Measurements from ENCODE around the gene AP2A2.

AP2A2 gene

DNA sequence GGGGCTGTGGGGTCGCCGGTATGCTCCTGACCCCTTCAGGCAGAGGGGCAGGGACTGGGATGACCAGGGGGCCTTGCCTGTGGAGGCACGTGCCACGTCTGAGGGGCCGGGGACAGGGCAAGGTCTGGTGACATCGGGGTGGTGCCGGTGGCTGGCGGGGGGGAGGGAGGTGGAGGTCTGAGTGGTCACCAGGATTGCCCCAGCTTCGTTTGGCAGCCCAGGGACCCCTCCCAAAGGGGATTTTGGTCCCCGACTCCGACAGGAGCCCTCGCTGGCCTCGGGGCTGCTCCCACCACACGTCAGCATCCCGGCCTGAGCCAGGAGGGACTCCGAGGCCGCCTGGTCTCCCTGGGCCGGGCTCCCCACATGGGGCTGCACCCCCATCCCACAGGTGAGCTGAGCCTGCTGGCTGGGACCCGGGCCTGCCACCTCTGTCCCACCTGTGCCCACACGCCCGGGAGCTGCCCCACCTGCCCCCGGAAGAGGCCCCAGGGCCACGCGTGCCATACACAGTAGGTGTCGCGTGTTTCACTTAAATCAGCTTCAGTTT, 111.9 kb downstream of the AP2A2 start:
- no peak for FAIRE-seq
- no peak for DNase-seq (ENCODE audit: insufficient read length, low spot score)

DNA sequence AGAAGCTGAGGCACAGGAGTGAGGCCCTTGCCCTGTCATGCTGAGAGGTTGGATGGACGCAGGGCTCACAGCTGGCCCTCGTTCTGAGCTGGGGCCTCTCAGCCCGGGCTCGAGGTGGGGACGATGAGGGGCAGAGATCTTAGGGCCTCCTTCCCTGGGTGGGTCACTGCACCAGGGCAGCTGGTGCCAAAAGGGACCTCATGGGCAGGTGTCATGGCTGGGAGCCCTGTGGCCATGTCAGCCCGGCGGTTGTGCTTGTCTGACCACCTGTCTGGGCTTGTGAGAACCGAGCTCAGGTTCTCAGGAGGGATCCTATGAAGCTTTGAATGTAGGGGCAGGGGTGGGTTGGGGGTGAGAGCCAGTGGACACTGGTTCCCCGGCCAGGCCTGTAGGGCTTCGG, 112.7 kb downstream of the AP2A2 start:
- DNase-seq (ENCODE audit: insufficient read length, low spot score), result no peak
- no peak for FAIRE-seq

- FAIRE-seq, result no peak
- DNase-seq (ENCODE audit: insufficient read length, low spot score), result no peak
Observed at GRCh38 chr11:1038921-1039320, 113.3 kb downstream of the AP2A2 start.

- DNase-seq (ENCODE audit: insufficient read length, low spot score), result no peak
- FAIRE-seq, result no peak
Observed at GRCh38 chr11:1039481-1040427, 114.1 kb downstream of the AP2A2 start.

GRCh38 chr11:1040428-1041148, 114.9 kb downstream of the AP2A2 start:
- FAIRE-seq (no peak), DNase-seq (ENCODE audit: insufficient read length, low spot score) (no peak)

DNA sequence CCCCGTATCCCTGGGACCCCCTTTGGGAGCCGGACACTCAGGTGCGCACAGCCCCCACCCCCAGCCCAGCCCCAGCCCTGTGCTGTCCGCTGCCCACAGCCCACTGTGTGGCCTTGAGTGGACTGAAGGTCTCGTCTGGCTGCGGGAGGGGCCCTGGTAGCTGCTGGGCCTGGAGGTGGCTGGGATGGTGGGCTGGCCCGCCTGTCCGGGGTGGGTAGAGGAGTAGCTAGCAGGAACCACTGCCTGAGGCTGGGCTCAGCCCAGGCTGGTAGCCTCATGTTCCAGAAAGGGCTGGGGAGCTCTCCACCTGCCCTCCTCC, 115.4 kb downstream of the AP2A2 start:
- DNase-seq (ENCODE audit: insufficient read length, low spot score) (no peak), FAIRE-seq (no peak)

GRCh38 chr11:1041471-1041870, 115.8 kb downstream of the AP2A2 start:
- DNase-seq (ENCODE audit: insufficient read length, low spot score) (no peak), FAIRE-seq (no peak)

DNA sequence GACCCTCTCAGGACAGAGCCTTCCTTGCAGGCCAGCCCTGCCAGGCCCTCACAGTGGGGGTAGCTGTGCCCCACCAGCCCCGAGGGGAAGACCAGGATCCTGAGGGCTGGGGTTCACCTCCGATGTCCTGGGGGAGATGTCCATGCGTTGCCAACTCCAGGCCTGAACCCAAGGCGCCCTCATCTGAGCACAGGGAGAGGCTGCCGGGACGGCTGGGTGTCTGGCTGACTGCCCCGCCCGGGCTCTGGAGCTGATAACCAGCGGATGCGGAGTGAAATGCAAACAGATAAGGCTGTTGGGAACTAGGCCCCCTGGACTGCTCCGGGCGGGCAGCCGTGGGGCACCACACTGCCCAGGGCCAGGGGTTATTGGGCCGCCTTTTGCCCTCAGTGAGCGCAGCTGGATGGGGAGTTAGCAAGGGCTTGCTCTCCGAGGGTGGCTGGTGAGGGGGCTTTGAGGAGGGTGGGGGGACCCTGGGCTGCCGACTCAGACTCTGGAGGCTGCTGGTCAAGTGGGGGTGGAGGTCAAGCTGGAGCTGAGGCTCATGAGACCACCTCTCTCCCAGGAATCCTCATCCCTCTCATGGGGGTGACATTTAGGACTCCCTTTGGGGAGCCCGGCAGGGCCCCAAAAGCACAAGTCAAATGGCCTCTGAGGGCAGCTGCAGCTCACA, 116.4 kb downstream of the AP2A2 start:
- FAIRE-seq (no peak), DNase-seq (ENCODE audit: insufficient read length, low spot score) (no peak)

- DNase-seq (ENCODE audit: insufficient read length, low spot score) (no peak), FAIRE-seq (no peak)
Observed at GRCh38 chr11:1042626-1043562, 117.2 kb downstream of the AP2A2 start.

GRCh38 chr11:1043563-1044096, 118.0 kb downstream of the AP2A2 start:
- FAIRE-seq (no peak), DNase-seq (ENCODE audit: insufficient read length, low spot score) (no peak)

- DNase-seq (ENCODE audit: insufficient read length, low spot score), result no peak
- no peak for FAIRE-seq
Observed at GRCh38 chr11:1044160-1044559, 118.5 kb downstream of the AP2A2 start.

GRCh38 chr11:1047595-1048156, 122.0 kb downstream of the AP2A2 start:
- FAIRE-seq (no peak), DNase-seq (ENCODE audit: insufficient read length, low spot score) (no peak)

GRCh38 chr11:1048375-1049070, 122.9 kb downstream of the AP2A2 start:
- DNase-seq (ENCODE audit: insufficient read length, low spot score) (no peak), FAIRE-seq (no peak)

GRCh38 chr11:1049071-1049405, 123.4 kb downstream of the AP2A2 start:
- DNase-seq (ENCODE audit: insufficient read length, low spot score) (no peak), FAIRE-seq (no peak)

- FAIRE-seq (no peak), DNase-seq (ENCODE audit: insufficient read length, low spot score) (no peak)
Observed at GRCh38 chr11:1049431-1049891, 123.8 kb downstream of the AP2A2 start.

DNA sequence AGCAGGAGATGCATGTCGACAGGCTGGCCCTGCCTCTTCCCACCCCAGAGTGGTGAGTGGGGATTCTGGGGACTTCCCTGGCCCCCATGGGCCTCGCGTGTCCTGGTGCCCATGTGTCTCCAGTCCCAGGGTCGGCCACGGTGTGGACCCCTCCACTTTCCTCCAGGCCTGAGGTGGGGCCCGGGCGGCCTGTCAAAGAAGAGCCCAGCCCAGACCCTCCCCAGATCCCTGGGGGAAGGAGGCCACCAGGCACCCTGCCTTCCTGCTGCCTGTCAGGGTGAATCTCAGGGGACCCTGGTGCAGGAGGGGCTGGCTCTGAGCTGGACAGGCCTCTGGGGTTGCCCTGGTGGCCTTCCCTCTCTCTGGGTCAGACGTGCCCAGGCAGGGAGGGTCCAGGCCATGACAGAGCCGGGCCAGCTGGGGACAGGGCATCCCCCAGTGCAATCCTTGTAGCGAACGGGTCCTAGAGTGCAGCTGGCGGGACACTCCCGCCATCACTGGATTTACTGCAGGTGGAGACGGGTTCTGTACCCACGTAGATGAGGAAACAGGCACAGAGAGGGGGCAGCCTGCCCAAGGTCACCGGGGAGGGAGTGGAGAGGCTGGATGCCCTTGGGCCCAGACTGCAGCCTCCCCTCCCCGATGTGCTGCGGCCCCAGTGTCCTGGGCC, 124.4 kb downstream of the AP2A2 start:
- DNase-seq (ENCODE audit: insufficient read length, low spot score), result no peak
- FAIRE-seq, result no peak

DNA sequence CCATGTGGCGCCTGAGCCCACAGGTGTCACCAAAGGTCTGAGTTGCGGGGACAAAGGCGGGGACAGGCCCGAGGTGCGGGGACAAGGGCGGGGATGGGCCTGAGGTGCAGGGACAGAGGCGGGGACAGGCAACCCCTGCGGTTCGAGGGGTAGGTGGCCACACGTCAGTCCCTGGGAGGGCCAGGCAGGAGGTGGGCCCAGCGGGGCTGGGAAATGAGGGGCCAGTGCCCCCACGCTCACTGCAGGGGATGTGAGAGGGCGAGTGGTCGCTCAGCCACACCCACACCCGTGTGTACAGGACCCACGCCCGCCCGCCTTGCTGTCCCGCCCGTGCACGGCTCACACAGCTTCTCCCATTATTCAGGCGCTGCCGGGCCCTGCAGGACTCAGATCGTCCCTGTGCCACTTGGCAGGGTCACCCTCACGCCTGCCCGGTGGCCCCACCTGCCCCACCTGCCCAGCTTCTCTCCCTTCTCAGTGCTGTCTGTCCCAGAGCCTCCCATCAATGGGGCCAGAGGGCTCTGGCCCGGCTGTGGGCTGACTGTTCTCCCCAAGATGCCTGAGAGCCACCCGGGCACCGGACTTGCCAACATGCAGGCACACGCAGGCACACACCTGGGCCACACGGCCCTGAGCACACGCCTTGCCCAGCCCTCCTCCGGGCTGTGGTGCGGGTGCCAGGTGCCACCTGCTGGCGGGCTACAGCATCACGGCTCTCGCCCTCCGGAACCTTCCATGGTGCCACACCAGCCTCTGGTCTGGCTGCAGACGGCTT, 125.1 kb downstream of the AP2A2 start:
- FAIRE-seq (no peak), DNase-seq (ENCODE audit: insufficient read length, low spot score) (peak; percentile 95)

Measured in GM19239 (cell line).